ENCODE data around the gene SMOC2.

Gene SMOC2

GRCh38 chr6:168480481-168480880 lies 39.5 kb downstream of the SMOC2 start:
- no peak for DNase-seq (ENCODE audit: low read depth)

GRCh38 chr6:168485818-168486217 lies 44.8 kb downstream of the SMOC2 start:
- DNase-seq (ENCODE audit: low read depth) = no peak

- DNase-seq (ENCODE audit: low read depth) = no peak
These were observed 49.8 kb downstream of the SMOC2 start for GRCh38 chr6:168490757-168491156.

DNA sequence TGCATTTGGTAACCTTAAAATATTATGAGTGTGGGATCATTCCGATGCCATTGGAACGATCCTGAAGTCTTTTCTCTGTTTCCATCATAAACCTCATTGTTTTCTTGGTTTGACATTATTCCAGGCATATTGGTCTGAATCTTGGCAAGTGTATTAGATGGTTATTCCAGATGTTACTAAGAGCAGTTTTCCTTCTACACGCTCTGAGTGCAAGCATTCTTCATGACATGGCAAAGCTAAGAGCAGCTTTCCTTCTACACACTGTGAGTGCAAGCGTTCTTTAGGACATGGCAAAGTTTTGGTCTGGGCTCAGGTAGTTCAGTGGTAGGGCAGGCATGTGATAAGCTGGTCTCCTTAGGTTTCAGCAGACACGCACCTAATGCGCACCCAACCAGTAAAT lies 53.0 kb downstream of the SMOC2 start:
- no peak for DNase-seq (ENCODE audit: low read depth)

DNA sequence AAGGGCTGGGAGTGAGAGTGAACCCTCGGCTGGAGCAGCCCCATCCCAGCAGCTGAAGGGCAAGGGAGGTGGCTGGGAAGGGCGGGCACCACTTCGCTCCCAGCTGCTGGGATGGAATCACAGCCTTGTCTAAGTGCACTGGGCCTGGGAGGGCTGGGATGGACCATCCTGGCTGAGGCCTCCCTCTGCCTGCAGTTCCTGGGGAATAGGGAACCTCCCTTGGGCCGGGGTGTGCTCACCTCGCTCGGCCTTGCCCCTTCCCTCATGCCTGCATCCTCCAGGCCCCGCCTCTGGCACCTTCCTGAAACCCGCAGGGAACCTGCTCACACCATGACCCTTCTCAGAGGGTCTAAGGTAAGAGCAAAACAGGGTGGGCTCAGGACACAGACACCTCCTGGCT lies 53.7 kb downstream of the SMOC2 start:
- DNase-seq (ENCODE audit: low read depth) = no peak

GRCh38 chr6:168495133-168495532 lies 54.1 kb downstream of the SMOC2 start:
- no peak for DNase-seq (ENCODE audit: low read depth)

DNA sequence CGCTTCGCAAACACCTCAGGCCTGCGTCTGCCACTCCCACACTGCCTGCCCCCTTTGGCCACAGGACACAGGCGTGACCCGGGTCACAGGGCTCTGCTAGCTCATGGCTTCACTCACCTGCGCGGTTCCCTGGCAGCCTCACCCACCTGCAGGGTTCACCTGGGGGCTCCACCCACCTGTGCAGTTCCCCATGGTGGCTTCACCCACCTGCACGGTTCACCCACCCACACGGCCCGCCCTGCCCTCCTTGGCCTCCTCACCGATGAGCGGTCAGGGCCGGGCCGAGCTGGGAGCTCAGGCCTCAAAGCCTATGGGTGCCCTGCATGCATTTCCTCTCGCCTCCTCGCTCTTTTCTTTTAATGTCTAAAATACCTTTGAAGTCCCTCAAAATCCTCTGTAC lies 54.7 kb downstream of the SMOC2 start:
- no peak for DNase-seq (ENCODE audit: low read depth)

GRCh38 chr6:168496139-168496996 lies 55.4 kb downstream of the SMOC2 start:
- no peak for DNase-seq (ENCODE audit: low read depth)

DNA sequence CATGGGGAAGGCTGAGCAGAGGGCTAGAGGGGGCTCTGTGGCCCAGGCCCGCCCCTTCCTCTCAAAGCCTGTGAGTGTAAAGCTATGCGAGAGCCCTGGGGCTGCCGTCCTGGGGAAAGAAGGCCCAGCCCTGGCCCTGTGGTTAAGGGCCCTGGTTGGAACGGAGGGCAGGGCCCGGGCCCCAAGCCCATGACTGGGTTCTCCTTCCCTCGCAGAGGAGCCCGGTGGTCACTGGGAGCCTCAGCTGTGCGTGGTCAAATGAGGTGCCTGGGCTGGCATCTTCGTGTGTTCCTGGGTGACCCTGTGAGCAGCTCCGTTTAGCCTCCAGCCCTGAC lies 56.0 kb downstream of the SMOC2 start:
- no peak for DNase-seq (ENCODE audit: low read depth)

GRCh38 chr6:168497381-168497780 lies 56.4 kb downstream of the SMOC2 start:
- no peak for DNase-seq (ENCODE audit: low read depth)

GRCh38 chr6:168498161-168498843 lies 57.3 kb downstream of the SMOC2 start:
- no peak for DNase-seq (ENCODE audit: low read depth)

GRCh38 chr6:168499045-168499650 lies 58.2 kb downstream of the SMOC2 start:
- no peak for DNase-seq (ENCODE audit: low read depth)

GRCh38 chr6:168500519-168500918 lies 59.5 kb downstream of the SMOC2 start:
- DNase-seq (ENCODE audit: low read depth) = no peak

GRCh38 chr6:168501561-168501960 lies 60.6 kb downstream of the SMOC2 start:
- DNase-seq (ENCODE audit: low read depth) = no peak

- no peak for DNase-seq (ENCODE audit: low read depth)
These were observed 63.4 kb downstream of the SMOC2 start for GRCh38 chr6:168504366-168504765.

GRCh38 chr6:168506460-168506859 lies 65.5 kb downstream of the SMOC2 start:
- no peak for DNase-seq (ENCODE audit: low read depth)

- DNase-seq (ENCODE audit: low read depth) = no peak
These were observed 66.3 kb downstream of the SMOC2 start for GRCh38 chr6:168507297-168507696.

DNA sequence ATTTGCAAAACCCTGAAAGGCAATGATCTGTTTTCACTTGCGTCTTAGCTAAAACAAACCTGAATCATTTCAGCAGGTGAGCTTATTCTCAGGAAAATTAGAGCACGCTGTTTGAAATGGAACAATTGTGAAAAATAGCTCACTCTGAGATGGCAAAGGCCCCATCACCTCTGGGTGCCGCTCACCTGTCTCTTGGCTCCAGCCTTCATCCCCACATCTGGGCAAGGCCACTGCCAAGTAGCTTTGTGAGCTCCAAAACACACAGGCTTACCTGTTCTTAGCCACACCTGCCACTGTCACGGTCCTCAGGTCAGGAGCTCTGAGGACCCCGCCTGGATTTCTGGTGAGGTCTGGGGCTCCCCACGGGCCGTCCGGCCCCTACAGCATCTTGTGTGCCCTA lies 66.7 kb downstream of the SMOC2 start:
- DNase-seq (ENCODE audit: low read depth) = no peak

GRCh38 chr6:168508903-168509302 lies 67.9 kb downstream of the SMOC2 start:
- no peak for DNase-seq (ENCODE audit: low read depth)

DNA sequence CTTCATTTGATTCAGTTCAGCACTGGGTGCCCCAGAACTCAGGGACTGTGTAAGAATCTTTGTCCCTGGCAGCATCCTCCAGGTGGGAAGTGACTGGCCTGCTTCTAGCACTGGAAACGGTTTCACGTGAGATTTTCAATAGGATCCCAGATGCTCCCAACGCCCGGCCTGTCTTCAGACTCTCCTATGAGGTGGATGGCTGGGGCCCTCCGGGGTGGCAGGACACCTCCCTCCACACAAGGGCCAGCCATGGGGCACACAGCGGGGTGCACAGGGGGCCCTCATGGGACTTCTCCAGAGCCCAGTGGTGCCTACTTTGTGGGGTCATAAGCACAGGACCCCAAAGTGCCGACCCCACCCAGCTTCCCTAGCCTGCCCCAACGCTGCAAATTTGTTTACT lies 72.8 kb downstream of the SMOC2 start:
- no peak for DNase-seq (ENCODE audit: low read depth)

GRCh38 chr6:168514216-168514615 lies 73.2 kb downstream of the SMOC2 start:
- DNase-seq (ENCODE audit: low read depth) = peak; percentile 1

DNA sequence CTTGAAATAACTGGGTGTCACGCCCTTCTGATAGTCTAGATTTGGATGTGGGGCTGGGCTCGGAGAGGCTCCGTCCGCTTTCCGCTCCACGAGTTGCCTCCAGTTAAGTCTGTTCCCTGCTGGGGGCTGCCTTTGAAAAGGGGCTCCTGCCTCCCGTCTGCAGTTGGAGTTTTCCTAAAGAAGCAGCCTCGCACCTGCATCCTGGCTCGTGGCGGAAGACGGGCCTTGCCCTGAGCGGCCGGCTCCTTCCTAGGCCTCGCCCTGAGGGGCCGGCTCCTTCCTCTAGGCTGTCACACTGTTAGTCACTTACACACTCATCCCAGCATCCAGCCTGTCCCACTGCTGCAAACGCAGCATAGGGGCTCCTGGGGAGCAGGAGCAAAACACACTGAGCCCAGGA lies 74.4 kb downstream of the SMOC2 start:
- no peak for DNase-seq (ENCODE audit: low read depth)
